Transverse colon (tissue), 4 donors: Measurements from ENCODE around the gene PSEN2. TPM values are rescaled to one million over a fixed set of nuclear protein-coding genes. Genes with fewer than 3 reads are reported as not detected.
"Not testable (repeated sequence)": the region's sequence is repeated elsewhere in the genome, so short reads cannot be mapped to it uniquely, and the experiment has no call there.

Experiments
- DNase-seq: peaks from one replicate; pipeline ENCODE4 v3.0.0-alpha.2; 2019
- H3K27ac ChIP-seq, 4 donors: fragments of 200-600 bp; sonication (generic); 2 replicates each; pipeline ENCODE4 v1.5.1; 2016 to 2018; ENCODE audit warnings: inconsistent platforms in 4 of 4
- H3K27me3 ChIP-seq: fragments of 200-600 bp; sonication (generic); 2 replicates; pipeline ENCODE4 v1.5.1; 2017; ENCODE audit warnings: inconsistent platforms
- H3K36me3 ChIP-seq, 4 donors: fragments of 200-600 bp; sonication (generic); 2 replicates each; pipeline ENCODE4 v1.5.1; 2017 to 2019; ENCODE audit warnings: inconsistent platforms in 4 of 4
- H3K4me1 ChIP-seq, 4 donors: fragments of 200-600 bp; sonication (generic); 2 replicates each; pipeline ENCODE4 v1.5.1; 2017 to 2020; ENCODE audit warnings: inconsistent platforms in 4 of 4
- H3K4me3 ChIP-seq, 4 donors: fragments of 200-600 bp; sonication (generic); 1 replicate in 1 of 4; 2 replicates in 3 of 4; pipeline versions ENCODE4 v1.5.1 to v1.6.1; 2017 to 2019; ENCODE audit warnings: inconsistent platforms in 4 of 4
- H3K9me3 ChIP-seq, 2 donors: fragments of 200-600 bp; sonication (generic); 2 replicates each; pipeline ENCODE4 v1.5.1; 2017 to 2019; ENCODE audit warnings: inconsistent platforms in 2 of 2
- CTCF ChIP-seq, 5 experiments: fragments of 200-600 bp in 3 of 5; fragments of 450-650 bp in 2 of 5; sonication (generic) in 3 of 5; IDR thresholded peaks; 1 replicate in 2 of 5; 2 replicates in 3 of 5; pipeline ENCODE4 v1.5.1; 2016 to 2017; ENCODE audit warnings: antibody characterized with exemption in 5 of 5, inconsistent platforms in 3 of 5, mild to moderate bottlenecking in 2 of 5, moderate library complexity in 1 of 5
- EP300 ChIP-seq: sonication (generic); formaldehyde crosslinking; IDR thresholded peaks from one replicate; pipeline ENCODE4 v1.6.1; 2017; ENCODE audit warnings: antibody characterized with exemption, low read depth
- POLR2A ChIP-seq: fragments of 450-650 bp; IDR thresholded peaks from one replicate; pipeline ENCODE4 v1.6.1; 2016; ENCODE audit warnings: antibody characterized with exemption, mild to moderate bottlenecking, moderate library complexity
- POLR2AphosphoS5 ChIP-seq, 3 donors: sonication (generic); formaldehyde crosslinking; IDR thresholded peaks; one replicate each; pipeline ENCODE4 v1.6.1; 2016; ENCODE audit warnings: antibody characterized with exemption in 3 of 3
- WGBS, 2 donors: methylation state at CpG; one replicate each; pipeline ENCODE4 v1.1.5; 2018; ENCODE audit warnings: low coverage in 1 of 2; 5-methylcytosine and 5-hydroxymethylcytosine counted together
- in situ Hi-C, 4 donors: fragments of 200-750 bp; cut with MboI; loops; one replicate each; pipeline versions ENCODE4 v1.15.0 to v1.15.1; 2017; ENCODE audit warnings: low sequenced_read_pairs in 3 of 4, low pct_ligation_motif_present in 1 of 4, low pct_unique_long_range_greater_than_20kb in 1 of 4
- intact Hi-C: fragments of 100-400 bp; cut with DNase I; formaldehyde crosslinking; loops from one replicate; pipeline ENCODE4 v1.15.1; 2023; ENCODE audit warnings: low total_unique reads
- total RNA-seq, 4 donors: library from RNA; depleted of rRNA; stranded (reverse); fragments of >200 nt; gene quantifications; one replicate each; pipeline ENCODE4 v1.1.0, GENCODE V29; 2016

The PSEN2 gene
- total RNA-seq, 4 donors from 2014 or later = 24.6 to 47.5 (median 35.6) TPM

GRCh38 chr1:226831953-226832352 is 38.5 kb upstream of the PSEN2 start:
- WGBS, 2 donors = 76 to 87% methylated on average over 2 to 4 of the region's 4 CpGs
- DNase-seq = no peak

DNA sequence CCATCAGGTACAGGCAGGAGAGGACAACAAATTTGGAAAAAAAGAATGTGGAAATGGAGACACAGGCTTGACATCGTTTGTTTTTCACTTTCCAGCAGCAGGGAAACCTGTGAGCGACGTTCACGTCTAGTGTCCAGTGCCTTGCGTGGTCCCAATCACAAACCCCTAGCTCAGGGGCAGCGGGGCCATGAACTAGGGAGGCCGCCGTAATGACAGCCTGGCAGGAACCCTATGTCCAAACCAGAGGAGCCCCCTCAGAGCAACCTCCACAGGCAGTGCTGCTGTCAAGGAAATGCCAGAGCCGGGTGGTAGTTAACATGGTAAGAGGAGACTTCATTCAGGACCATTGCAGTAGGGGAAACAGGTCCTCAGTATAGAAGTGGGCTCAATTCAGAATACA is 37.8 kb upstream of the PSEN2 start:
- no peak overlapping the region for H3K27ac ChIP-seq
- no peak for TF ChIP-seq CTCF (IDR thresholded peaks at IDR 0.05)
- no peak for TF ChIP-seq POLR2A
- TF ChIP-seq POLR2AphosphoS5 (IDR thresholded peaks at IDR 0.05) = no peak
- no peak for TF ChIP-seq EP300
- peaks cover 3 to 10% (median 6%) of the 10 kb centered on the region in 4 donors for H3K4me1 ChIP-seq
- H3K9me3 ChIP-seq = no peaks in the 10 kb centered on the region
- 82 to 95% methylated on average over 4 to 9 of the region's 9 CpGs for WGBS, 2 donors
- H3K36me3 ChIP-seq = no peaks in the 10 kb centered on the region
- no peak for DNase-seq
- H3K4me3 ChIP-seq = no peak overlapping the region
- intact Hi-C loops = no loop called here
- in situ Hi-C loops = loop anchor here in 2 of 4 donors (5.0 to 25.0 kb wide), 2 partner anchors 190 to 420 kb away; partner anchors contain the start of gene PARP1 (in 2 of the 2)
- H3K27me3 ChIP-seq = no peaks in the 10 kb centered on the region

More at GRCh38 chr1:226831953-226832352, 38.5 kb upstream of the PSEN2 start:
- H3K36me3 ChIP-seq = no peaks in the 10 kb centered on the region
- no peaks in the 10 kb centered on the region for H3K9me3 ChIP-seq
- in situ Hi-C loops (loop anchor here in 2 of 4 donors (5.0 to 25.0 kb wide), 2 partner anchors 190 to 420 kb away; partner anchors contain the start of gene PARP1 (in 2 of the 2)), intact Hi-C loops (no loop called here)
- no peaks in the 10 kb centered on the region for H3K27me3 ChIP-seq
- H3K27ac ChIP-seq = no peak overlapping the region
- no peak for TF ChIP-seq CTCF (IDR thresholded peaks at IDR 0.05)
- no peak for TF ChIP-seq EP300
- no peak for TF ChIP-seq POLR2AphosphoS5 (IDR thresholded peaks at IDR 0.05)
- TF ChIP-seq POLR2A = no peak
- no peak overlapping the region for H3K4me3 ChIP-seq
- peaks cover 8 to 17% (median 13%) of the 10 kb centered on the region in 4 donors for H3K4me1 ChIP-seq

GRCh38 chr1:226834179-226834578 is 36.2 kb upstream of the PSEN2 start:
- H3K4me1 ChIP-seq, H3K27me3 ChIP-seq, H3K4me3 ChIP-seq, H3K36me3 ChIP-seq, DNase-seq, intact Hi-C loops, H3K9me3 ChIP-seq, H3K27ac ChIP-seq: not testable (repeated sequence)
- 75 to 90% methylated on average over 6 of the region's 6 CpGs for WGBS, 2 donors
- in situ Hi-C loops = loop anchor here in 2 of 4 donors (5.0 to 25.0 kb wide), 2 partner anchors 192 to 422 kb away; partner anchors contain the start of gene PARP1 (in 2 of the 2)

GRCh38 chr1:226835396-226835795 is 35.0 kb upstream of the PSEN2 start:
- H3K4me3 ChIP-seq, H3K27me3 ChIP-seq, H3K36me3 ChIP-seq, DNase-seq, H3K9me3 ChIP-seq, H3K27ac ChIP-seq, H3K4me1 ChIP-seq, intact Hi-C loops: not testable (repeated sequence)
- WGBS, 2 donors = 89 to 90% methylated on average over 2 to 7 of the region's 7 CpGs
- in situ Hi-C loops = loop anchor here in 2 of 4 donors (25.0 kb wide), 1 partner anchor 423 kb away; the partner anchor contains the start of gene PARP1 (in 2 of the 2)

DNA sequence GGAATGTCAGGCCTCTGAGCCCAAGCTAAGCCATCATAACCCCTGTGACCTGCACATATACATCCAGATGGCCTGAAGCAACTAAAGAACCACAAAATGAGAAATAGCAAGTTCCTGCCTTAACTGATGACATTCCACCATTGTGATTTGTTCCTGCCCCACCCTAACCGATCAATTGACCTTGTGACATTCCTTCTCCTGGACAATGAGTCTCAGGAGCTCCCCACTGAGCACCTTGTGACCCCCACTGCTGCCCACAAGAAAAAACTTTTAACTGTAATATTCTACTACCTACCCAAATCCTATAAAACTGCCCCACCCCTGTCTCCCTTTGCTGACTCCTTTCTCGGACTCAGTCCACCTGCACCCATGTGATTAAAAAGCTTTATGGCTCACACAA is 32.5 kb upstream of the PSEN2 start:
- 85% methylated on average over 2 of the region's 2 CpGs; no CpG with 5 or more reads in 1 of the 2 donors for WGBS, 2 donors
- H3K27ac ChIP-seq, H3K36me3 ChIP-seq, intact Hi-C loops, H3K4me3 ChIP-seq, H3K27me3 ChIP-seq, DNase-seq, H3K4me1 ChIP-seq, H3K9me3 ChIP-seq: not testable (repeated sequence)
- in situ Hi-C loops = loop anchor here in 2 of 4 donors (25.0 kb wide), 1 partner anchor 426 kb away; the partner anchor contains the start of gene PARP1 (in 2 of the 2)

GRCh38 chr1:226838456-226838855 is 32.0 kb upstream of the PSEN2 start:
- Histone ChIP-seq H3K36me3 (no peaks in the 10 kb centered on the region), H3K4me1 (no peaks in the 10 kb centered on the region), H3K27me3 (no peaks in the 10 kb centered on the region), H3K27ac (no peak overlapping the region), H3K4me3 (no peak overlapping the region), H3K9me3 (no peaks in the 10 kb centered on the region)
- TF ChIP-seq EP300 (no peak), POLR2A (no peak), POLR2AphosphoS5 (IDR thresholded peaks at IDR 0.05) (no peak), CTCF (IDR thresholded peaks at IDR 0.05) (no peak)
- 90% methylated on average over 3 of the region's 3 CpGs; no CpG with 5 or more reads in 1 of the 2 donors for WGBS, 2 donors
- intact Hi-C loops = no loop called here
- DNase-seq = no peak
- in situ Hi-C loops = loop anchor here in 2 of 4 donors (25.0 kb wide), 1 partner anchor 426 kb away; the partner anchor contains the start of gene PARP1 (in 2 of the 2)
